RCC 7860 (cell line): ENCODE results near the gene IRF3.
"Not testable (repeated sequence)": the region's sequence is repeated elsewhere in the genome, so short reads cannot be mapped to it uniquely, and the experiment has no call there.

Experiments used
- DNase-seq: peaks from one replicate; pipeline ENCODE4 v3.0.0-alpha.2; 2015; ENCODE audit warnings: low spot score
- FAIRE-seq: peaks from 2 replicates; lab custom pipeline; 2012; peaks lifted over from hg19 to GRCh38; lab: Jason Lieb, UNC

The IRF3 gene

DNA sequence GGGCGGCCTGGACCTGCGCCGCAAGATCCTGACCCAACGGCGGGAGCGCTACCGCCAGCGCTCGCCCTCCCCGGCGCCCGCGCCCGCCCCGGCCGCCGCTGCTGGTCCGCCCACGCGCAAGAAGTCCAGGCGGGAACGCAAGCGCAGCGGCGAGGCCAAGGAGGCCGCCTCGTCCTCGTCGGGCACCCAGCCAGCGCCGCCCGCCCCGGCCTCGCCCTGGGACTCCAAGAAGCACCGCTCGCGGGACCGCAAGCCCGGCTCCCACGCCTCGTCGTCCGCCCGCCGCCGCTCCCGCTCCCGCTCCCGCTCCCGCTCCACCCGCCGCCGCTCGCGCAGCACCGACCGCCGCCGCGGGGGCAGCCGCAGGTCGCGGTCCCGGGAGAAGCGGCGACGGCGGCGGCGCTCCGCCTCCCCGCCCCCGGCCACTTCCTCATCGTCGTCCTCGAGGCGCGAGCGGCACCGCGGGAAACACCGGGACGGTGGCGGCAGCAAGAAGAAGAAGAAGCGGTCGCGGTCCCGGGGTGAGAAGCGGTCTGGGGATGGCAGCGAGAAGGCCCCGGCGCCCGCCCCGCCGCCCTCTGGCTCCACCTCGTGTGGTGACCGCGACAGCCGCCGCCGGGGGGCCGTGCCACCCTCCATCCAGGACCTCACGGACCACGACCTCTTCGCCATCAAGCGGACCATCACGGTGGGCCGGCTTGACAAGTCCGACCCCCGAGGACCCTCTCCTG, 13.7 kb downstream of the IRF3 start:
- DNase-seq: no peak
- FAIRE-seq: no peak

DNA sequence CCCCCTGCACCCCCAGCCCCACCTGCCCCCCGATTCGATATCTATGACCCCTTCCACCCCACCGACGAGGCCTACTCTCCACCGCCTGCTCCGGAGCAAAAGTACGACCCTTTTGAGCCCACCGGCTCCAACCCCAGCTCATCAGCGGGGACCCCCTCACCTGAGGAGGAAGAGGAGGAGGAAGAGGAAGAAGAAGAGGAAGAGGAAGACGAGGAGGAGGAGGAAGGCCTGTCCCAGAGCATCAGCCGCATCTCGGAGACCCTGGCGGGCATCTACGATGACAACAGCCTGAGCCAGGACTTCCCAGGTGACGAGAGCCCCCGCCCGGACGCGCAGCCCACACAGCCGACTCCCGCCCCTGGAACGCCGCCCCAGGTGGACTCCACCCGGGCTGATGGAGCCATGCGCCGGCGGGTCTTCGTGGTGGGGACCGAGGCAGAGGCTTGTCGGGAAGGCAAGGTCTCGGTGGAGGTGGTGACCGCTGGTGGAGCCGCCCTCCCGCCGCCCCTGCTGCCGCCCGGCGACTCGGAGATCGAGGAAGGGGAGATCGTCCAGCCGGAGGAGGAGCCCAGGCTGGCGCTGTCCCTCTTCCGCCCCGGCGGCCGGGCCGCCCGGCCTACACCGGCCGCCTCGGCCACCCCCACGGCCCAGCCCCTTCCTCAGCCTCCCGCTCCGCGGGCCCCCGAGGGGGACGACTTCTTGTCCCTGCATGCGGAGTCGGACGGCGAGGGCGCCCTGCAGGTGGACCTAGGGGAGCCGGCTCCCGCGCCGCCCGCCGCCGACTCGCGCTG, 14.4 kb downstream of the IRF3 start:
- FAIRE-seq: no peak
- no peak for DNase-seq

DNA sequence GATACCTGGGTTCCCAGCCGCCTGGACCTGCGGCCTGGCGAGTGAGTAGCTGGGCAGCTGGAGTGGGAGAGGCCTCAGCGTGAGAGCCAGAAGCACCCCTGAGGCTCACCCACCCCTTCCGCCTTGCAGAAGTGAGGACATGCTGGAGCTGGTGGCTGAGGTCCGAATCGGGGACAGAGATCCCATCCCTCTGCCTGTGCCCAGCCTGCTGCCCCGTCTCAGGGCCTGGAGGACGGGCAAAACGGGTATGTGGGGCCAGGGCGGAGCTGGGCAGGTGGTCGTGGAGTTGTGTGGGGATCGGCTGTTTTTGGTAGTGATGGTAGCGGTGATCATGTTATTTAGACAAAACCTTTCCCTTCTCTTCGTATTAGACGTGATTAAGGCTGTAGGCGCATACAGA, 19.1 kb downstream of the IRF3 start:
- DNase-seq: no peak
- no peak for FAIRE-seq

DNA sequence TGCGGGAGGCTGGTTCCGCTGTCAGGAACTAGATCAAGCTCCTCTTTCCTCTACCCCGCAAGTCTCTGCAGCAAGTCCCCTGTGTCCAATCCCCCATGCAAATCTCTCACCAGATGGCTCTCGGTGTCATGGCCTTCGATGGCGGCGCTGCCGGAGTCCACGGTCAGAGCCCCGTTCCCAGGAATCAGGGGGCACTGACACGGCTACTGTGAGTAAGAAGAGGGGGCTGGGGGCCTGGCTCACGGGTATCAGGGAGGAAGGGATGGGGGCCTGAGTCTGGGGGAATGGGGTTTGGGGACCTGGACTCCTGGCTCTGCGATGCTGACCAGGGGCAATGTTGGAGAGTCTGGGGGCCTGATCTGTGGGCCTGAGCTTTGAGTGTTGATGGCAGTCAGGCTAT, 19.7 kb downstream of the IRF3 start:
- FAIRE-seq: no peak

DNA sequence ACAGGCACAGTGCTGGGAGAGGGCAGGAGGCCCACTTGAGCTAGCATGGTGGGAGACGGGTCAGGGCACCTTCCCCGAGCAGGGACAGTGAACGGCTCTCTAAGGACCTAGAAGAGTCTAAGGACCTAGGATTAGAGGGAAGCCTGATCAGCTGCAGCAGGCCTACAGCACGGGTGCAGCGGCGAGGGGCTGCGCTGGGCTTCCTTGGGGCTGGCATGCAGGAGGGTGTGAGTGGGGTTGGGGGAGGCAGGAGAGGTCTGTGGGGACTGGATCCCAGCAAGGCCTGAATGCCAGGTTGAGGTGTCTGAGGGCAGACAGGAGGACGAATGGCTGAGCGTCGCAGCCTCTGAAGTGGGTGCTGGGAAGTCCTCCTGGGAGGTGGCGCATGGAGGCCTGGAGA, 20.1 kb downstream of the IRF3 start:
- DNase-seq (no peak), FAIRE-seq (no peak)

More for the DNA sequence above, 19.7 kb downstream of the IRF3 start:
- DNase-seq: no peak

DNA sequence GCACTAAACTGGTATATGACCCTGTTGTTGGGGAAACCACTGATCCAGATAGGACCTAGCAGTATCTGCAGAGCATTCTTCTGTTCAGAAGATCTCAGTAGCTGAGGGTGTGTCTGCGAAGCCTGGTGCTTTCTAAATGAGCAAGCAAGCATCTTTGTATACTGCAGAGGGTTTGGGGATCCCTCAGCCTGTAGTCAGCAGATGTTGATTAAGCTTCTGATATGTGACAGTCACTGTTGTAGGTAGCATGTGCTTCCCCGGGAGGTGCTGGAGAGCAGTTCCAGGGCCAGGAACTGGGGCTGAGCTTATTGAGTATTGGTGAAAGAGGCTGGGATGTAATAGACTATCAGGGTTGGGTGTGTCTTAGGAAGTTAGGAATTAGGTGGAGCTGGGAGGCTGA, 22.2 kb downstream of the IRF3 start:
- DNase-seq (no peak), FAIRE-seq (no peak)

DNA sequence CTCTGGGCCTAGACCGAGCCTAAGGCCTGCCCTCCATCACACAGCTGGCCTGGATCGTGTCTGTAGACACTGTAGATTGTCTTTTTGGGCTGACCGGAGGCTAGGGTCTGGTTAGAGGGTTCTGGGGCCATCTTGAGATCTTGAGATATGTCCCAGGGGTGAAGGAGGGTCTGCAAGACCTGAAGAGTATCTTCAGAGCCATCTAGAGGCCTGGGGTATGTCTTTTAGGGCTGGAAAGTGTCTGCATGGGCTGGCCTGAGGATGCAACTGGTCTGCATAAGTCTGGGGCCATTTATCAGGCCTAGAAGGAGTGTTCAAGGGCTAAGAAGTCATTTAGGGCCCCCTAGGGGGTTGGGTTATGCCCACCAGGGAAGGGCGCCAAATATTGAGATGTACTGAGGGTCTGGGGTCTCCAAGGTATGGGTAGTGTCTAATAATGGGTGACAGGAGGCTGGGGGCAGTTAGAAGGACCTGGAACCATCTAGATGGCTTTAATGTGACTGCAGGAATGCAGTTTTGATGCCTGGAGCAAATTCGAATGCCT, 23.1 kb downstream of the IRF3 start:
- DNase-seq: no peak

DNA sequence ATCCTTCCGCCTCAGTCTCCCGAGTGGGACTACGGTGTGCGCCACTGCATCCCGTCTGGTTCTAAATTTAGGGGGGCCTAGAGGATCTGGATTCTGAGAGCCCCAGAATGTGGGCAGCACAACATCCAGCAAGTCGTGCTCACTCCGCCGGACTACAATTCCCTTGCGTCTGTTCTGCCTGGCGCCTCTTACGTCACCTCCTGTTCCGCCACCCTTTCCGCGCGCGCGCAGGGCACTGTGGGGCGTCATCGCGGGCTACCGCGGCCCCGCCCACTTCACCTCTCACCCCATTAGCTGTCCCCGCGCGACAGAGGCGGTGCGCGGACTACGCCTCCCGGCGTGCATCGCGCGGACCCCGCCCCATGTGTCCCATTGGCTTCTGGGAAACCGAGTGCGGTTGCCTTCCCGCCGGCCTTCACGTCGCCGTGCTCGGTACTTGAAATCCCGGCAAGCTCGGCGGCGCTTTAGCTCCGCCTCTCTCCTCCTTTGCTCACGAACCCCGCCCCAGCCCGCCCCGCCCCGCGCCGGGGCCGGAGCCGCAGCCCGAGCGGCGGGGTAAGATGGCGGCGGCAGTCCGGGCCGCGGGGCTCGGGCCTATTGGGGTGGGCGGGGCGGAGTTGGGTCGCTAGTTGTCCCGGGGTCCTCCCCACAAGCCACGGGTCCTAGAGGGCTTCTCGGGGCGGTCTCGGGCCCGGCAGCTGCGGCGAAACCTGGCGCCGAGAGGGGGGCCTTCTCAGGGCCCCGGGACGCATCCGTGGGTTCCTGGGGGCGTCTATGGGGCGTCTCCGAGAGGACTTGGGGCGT, 23.8 kb downstream of the IRF3 start, which contains the start of gene SCAF1:
SCAF1 (plus strand) TSS at position 522 of the 804 bp plus-strand sequence. CDS start 2,818 bp downstream, outside the sequence.
- peak; percentile 79 for FAIRE-seq

More for the DNA sequence above, 23.1 kb downstream of the IRF3 start:
- no peak for FAIRE-seq

DNA sequence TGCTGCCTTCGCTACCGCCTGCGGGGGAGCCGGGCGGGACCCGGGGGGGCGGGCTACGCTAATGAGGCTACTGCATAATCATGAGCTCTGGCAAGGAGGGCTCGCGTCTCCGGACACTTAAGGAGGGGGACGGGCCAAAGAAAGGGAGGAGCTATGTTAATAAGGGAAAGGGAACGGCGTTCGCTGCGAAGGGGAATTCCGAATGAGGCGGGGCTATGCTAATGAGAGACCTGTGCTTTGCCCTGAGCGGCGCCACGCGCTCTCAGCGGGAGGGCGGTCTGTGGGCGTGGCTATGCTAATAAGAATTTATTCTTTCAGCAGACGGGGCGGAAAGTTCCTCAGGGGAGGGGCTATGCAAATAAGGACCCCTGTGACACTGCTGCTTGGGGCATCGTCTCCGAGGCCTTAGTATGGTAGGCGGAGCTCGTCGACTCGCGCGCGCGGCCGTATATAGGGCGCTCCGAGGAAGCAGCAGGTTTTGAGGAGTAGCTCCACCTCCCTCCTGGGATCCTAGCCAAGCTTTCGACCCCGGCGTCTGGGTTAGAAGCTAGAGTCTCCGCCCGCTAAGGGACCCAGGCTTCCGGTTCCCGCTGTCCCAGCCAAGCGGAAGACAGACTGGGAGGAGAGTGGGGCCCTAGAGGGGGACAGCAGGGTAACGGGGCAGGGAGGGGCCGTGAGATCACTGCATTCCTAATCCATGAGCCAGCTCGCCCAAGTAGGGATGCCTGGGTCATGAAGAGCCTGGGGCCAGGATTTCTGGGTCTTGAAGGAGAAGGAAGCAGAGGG, 25.4 kb downstream of the IRF3 start, which contains the start of gene RRAS:
RRAS (minus strand) TSS at position 31 of the 786 bp plus-strand sequence. CDS start 45 bp downstream, outside the sequence.
- peak; percentile 99 for DNase-seq
- FAIRE-seq: peak; percentile 93

More for the DNA sequence above, 23.8 kb downstream of the IRF3 start, which contains the start of gene SCAF1:
- peak; percentile 95 for DNase-seq

DNA sequence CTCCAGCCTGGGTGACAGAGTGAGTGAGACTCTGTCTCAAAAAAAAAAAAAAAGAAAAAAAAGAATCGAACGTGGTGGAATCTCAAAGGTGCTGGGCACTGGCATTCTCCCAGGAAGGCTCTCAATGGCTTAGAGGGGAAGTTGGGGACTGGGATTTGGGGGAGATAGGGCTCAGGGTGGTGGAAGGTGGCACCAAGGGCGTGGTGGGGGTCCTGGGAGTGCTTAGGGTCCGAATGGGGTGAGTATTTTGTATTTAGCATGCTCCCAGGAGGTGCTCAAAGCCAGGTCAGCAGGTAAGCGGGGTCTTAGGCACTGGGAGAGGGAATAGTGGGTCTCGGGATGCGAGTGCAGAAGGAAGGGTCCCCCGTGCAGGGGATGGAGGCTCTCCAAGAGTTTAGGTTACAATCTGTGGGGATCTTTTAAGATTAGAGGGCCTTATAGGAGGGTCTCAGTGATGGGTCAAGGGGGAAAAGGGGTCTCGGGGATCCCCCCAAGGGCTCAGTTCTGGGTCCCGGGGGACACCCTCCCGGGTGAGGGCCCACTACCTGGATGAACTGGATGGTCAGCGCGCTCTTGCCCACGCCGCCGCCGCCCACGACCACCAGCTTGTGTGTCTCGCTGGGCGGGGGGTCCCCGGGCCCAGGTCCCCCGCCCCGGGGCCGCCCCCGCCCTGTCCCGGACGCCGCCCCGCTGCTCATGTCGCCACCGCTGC, 26.1 kb downstream of the IRF3 start:
- FAIRE-seq (no peak), DNase-seq (no peak)

DNA sequence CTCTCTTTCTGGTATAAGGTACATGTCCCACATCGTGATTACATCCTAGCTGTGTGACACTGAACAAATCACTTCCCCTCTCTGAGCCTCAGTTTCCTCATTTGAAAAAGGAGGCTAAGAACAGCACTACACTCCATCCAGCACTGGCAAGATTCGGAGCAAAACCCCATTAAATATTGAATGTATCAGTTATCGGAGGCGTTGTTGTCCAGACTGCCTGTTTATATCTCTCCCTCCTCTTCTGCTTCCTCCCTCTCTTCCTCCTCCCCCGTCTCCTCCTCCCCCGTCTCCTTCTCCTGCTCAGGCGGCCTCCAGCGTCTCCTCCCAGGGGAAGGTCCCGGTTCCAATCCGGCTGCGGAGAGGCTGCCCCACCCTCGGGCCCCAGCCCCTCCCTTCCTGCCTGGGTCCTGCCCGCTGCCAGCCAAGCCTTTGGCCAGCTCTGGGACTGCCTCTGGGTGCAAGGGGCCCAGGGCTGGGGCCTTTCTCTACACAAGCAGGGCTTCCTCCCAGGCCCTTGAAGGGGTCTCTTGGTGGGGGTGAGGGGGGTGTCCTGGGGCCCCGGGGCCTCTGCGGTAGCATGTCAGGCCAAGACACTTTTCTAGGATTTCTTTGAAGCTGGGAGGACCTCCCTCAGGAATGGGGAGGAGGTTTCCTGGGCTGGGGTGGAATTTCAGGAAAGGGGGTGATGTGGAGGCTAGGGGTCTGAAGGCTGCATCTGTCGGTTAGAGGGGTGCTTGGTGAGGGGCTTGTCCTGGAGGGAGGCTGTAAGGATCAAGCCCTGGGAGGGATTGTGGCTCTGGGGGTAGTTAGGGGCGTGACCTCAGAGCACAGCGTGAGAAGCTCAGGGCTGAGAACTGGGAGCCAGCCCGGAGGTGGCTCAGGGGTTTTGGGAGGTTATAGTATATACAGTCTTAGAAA, 27.6 kb downstream of the IRF3 start:
- FAIRE-seq (peak; percentile 20), DNase-seq (peak; percentile 66)

DNA sequence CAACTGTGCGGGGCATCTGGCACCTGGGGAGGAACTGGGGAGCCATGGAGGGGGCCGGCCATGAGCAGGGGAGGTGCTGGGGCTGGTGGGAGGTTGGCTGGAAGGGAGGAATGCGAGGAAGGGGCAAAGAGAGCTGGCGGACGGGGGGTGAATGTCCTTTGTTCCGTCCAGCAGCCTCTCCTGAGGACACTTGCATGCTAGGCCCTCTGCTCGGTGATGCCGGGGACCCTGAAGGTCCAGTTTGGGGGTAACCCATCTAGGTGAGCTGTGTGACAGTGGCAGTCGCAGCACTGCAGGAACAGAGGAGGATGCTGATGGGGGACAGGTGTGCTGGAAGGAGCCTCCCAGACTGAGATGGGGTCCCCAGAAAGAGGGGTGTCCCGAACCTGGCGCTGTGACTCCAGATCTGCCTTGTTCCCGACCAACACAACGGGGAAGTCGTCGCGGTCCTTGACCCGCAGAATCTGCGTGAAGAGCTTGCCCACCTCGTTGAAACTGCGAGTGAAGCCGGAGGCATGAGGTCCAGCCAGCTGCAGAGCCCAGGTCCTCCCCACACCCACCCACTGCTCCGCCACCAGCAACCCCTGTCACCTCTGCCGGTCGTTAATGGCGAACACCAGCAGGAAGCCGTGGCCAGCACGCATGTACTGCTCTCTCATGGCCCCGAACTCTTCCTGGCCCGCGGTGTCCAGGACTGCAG, 29.3 kb downstream of the IRF3 start:
- FAIRE-seq: no peak
- no peak for DNase-seq

DNA sequence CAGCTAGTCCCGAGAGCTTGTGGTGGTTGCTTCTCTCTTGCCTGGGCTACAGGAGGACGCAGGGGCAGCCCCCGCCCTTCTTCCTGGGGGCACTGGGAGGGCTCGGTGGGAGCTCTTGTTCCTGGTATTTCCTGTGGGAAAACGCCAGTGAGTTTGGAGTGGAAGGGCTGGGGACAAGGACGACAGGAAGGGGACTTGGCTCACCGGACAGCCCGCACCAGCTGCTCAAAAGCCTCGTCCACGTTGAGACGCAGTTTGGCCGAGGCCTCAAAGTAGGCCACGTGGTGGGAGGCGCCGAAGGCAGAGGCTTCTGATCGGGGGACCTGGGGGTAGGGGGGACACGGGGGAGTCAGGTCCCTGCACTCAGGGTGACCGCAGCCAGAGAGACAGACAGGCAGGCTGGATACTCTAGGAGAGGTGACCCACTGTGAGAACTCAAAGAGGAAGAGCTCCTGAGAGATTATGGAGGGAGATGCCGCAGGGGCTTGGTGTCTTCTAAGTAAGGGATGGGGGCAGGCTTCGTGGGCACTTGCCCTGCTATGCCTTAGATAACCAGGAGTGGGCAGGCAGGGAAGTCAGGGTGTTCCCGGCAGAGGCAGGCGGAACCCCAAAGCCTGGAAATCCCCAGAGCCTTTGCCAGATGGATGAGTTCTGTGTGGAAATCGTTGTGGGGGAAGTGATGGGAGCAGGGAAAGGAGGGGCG, 30.0 kb downstream of the IRF3 start:
- no peak for FAIRE-seq
- DNase-seq: no peak

DNA sequence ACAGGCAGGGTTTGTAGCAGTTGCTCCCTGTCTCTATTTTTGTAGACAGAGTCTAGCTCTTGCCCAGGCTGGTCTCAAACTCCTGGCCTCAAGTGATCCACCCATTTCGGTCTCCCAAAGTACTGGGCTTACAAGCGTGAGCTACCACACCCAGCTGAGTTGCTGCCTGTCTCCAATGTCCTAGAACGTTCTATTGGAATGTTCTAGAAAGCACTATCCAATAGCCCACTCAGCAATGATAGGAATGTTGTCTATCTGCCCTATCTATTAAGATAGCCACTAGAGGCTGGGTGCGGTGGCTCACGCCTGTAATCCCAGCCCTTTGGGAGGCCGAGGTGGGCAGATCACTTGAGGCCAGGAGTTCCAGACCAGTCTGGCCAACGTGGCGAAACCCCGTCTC, 32.4 kb downstream of the IRF3 start:
- FAIRE-seq, DNase-seq: not testable (repeated sequence)

DNA sequence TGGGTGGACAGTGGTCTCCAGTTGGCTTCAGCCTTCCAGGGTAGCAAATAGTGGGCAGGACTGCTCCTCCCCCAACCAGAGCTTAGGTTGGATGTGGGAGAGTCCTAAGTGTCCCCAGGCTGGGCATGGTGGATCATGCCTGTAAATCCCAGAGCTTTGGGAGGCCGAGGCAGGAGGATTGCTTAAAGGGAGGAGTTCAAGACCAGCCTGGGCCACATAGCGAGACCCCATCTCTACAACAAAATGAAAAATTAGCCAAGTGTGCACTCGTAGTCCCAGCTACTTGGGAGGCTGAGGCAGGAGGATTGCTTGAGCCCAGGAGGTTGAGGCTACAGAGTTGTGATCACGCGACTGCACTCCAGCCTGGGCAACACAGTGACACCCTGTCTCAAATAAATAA, 33.1 kb downstream of the IRF3 start:
- DNase-seq (no peak), FAIRE-seq (no peak)

DNA sequence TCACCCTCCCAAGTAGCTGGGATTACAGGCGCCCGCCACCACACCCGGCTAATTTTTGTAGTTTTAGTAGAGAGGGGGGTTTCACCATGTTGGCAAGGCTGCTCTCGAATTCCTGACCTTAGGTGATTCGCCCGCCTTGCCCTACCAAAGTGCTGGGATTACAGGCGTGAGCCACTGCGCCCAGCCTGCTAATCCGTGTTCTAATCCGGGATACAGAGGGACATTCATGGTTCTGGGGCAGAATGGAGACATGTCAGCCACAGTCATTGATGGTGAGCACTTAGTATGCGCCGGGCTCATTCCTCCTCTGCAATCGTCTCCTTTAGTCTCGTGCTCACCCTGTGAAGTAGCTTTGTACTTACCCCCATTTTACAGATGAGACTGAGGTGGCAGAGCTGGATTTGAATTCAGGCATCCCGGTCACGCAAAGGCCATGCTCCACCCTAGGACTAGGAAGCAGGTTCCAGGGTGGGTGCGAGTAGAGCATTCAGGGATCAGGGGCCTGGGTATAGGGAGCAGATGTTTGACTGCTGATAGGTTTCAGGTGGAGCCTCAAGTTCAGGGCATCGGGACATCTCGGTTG, 34.0 kb downstream of the IRF3 start:
- DNase-seq: no peak
- no peak for FAIRE-seq
